BJ (cell line): ENCODE results near the gene NAMPT. TPM values are rescaled to one million over a fixed set of nuclear protein-coding genes. Genes with fewer than 3 reads are reported as not detected.
A peak's percentile ranks its signal among the peaks of the same experiment; 100 is the strongest.

Source experiments
- CTCF ChIA-PET: fragments of 350-600 bp; formaldehyde crosslinking; extraction: SDS; loops from one replicate; lab custom pipeline; 2021; ENCODE audit warnings: antibody characterized with exemption, inconsistent platforms; lab: Yijun Ruan, JAX
- POLR2A ChIA-PET: fragments of 300-600 bp; sonication (Branson Sonifier 250); formaldehyde crosslinking; extraction: SDS; loops from one replicate; lab custom pipeline; 2021; ENCODE audit warnings: antibody characterized with exemption; lab: Charles Lee
- DNase-seq: peaks from one replicate; pipeline ENCODE4 v3.0.0-alpha.2; 2011; ENCODE audit warnings: low read depth
- H3K27me3 ChIP-seq: 2 replicates; pipeline ENCODE4 v1.6.0; 2011; ENCODE audit warnings: low read length; ENCODE audit not compliant: control insufficient read depth, insufficient read depth
- H3K36me3 ChIP-seq: 2 replicates; pipeline ENCODE4 v1.5.1; 2011; ENCODE audit warnings: low read length; ENCODE audit not compliant: control insufficient read depth, insufficient read depth
- H3K4me3 ChIP-seq: 2 replicates; pipeline ENCODE4 v1.5.1; 2011; ENCODE audit warnings: low read depth, mild to moderate bottlenecking, control low read depth, low read length
- polyA plus RNA-seq: library from polyadenylated mRNA; depleted of rRNA; stranded (reverse); fragments of >200 nt; gene quantifications from 2 replicates; pipeline ENCODE4 v1.2.3, GENCODE V29; 2011
- TF ChIP-seq, protein P1 (sequence below): IDR thresholded peaks from 2 replicates; pipeline ENCODE4 v1.5.1; 2011; ENCODE audit warnings: low read depth, mild to moderate bottlenecking, control low read depth, inconsistent platforms, low read length, moderate library complexity; ENCODE audit not compliant: insufficient read depth

NAMPT gene
- polyA plus RNA-seq, 1 experiment = 29.9 TPM

DNA sequence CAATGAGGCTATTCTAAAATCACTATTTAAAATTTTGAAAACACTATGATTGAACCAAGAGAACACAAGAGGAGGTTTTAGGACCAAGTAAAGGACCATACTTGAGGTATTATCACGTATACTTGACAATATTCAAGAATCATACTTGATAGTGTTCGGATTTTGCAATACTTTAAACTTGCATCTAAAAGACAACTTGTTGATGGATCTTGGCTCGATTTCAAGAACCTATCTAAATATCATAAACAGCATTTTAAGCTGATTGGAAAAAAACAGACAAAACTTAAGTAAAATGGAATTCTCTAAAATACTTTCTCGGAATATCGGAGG, 1.3 kb downstream of the NAMPT start:
- POLR2A ChIA-PET = no interaction called here

GRCh38 chr7:106282852-106283251, 1.9 kb downstream of the NAMPT start:
- no peaks in the 10 kb centered on the region for H3K36me3 ChIP-seq
- TF ChIP-seq, protein P1, sequence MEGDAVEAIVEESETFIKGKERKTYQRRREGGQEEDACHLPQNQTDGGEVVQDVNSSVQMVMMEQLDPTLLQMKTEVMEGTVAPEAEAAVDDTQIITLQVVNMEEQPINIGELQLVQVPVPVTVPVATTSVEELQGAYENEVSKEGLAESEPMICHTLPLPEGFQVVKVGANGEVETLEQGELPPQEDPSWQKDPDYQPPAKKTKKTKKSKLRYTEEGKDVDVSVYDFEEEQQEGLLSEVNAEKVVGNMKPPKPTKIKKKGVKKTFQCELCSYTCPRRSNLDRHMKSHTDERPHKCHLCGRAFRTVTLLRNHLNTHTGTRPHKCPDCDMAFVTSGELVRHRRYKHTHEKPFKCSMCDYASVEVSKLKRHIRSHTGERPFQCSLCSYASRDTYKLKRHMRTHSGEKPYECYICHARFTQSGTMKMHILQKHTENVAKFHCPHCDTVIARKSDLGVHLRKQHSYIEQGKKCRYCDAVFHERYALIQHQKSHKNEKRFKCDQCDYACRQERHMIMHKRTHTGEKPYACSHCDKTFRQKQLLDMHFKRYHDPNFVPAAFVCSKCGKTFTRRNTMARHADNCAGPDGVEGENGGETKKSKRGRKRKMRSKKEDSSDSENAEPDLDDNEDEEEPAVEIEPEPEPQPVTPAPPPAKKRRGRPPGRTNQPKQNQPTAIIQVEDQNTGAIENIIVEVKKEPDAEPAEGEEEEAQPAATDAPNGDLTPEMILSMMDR = no peak
- POLR2A ChIA-PET = no interaction called here
- CTCF ChIA-PET = no interaction called here
- H3K4me3 ChIP-seq = peak overlapping the region; percentile 71; the same call in 1 of the 2 replicates
- no peak for DNase-seq
- no peaks in the 10 kb centered on the region for H3K27me3 ChIP-seq

More for the DNA sequence above, 1.3 kb downstream of the NAMPT start:
- Histone ChIP-seq H3K4me3 (peak overlapping the region; percentile 71), H3K27me3 (no peaks in the 10 kb centered on the region), H3K36me3 (no peaks in the 10 kb centered on the region)
- TF ChIP-seq, protein P1 = no peak
- DNase-seq = no peak
- CTCF ChIA-PET = interaction anchor here (1.3 kb wide), 1 partner anchor 357 kb away, joined by 3 read pairs; no protein-coding TSS in a partner anchor

GRCh38 chr7:106282390-106282789, 2.4 kb downstream of the NAMPT start:
- H3K36me3 ChIP-seq = no peaks in the 10 kb centered on the region
- ChIA-PET POLR2A (no interaction called here), CTCF (no interaction called here)
- no peak for DNase-seq
- H3K27me3 ChIP-seq = no peaks in the 10 kb centered on the region
- no peak overlapping the region for H3K4me3 ChIP-seq
- TF ChIP-seq, protein P1 = no peak

DNA sequence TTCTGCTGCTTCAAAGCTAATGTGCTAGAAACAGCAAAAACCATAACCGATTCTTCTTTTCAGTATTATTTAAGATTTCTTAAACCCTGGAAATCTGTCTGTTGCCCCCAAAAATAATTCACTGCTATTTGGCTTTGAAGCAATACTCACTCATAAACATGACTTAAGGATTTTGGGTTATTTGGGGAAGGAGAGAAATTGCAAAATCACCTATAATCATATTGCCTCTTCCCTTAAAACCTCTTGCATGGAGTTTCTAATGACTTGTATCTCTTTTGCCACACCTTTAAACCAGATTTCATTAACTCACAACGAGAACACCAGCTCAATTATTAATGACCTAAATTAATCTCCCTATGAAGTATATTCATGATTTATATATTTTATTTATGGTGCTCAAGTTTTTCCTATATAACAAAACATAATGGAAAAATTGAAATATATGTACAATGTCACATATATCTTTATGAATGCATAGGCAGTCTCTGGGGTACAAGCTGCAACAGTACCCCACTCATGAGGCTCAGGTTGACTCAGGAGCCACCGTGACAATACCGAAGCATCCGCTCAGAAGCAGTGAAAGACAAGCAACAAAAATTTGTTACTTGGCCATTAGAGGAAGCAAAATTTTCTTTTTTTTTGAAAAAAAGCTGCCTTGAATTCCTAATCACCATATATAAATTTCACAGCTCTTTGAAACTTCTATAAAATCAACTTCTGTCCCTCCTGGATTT, 3.0 kb downstream of the NAMPT start:
- ChIA-PET CTCF (interaction anchor here (1.2 kb wide), 1 partner anchor 455 kb away, joined by 3 read pairs; no protein-coding TSS in a partner anchor), POLR2A (no interaction called here)
- TF ChIP-seq, protein P1 = no peak
- no peak for DNase-seq
- Histone ChIP-seq H3K4me3 (no peak overlapping the region), H3K36me3 (no peaks in the 10 kb centered on the region), H3K27me3 (no peaks in the 10 kb centered on the region)

DNA sequence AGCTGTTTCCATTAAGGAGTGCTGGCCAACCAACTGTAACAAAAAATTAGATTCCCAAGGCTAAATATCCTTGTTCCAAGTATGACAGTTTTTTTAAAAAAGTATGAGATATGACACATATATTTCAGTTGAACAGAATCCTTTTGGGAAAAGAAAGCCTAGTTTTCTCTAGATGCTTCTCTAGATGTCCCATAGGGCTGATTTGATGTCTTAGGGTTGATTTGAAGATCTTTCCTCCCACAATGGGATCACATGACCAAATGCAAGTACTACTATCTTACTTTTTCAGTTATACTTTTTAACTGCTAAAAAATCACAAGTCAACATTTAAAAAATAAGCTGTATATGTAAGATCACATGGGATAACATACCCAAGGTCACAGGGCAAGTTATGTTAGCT, 3.7 kb downstream of the NAMPT start:
- CTCF ChIA-PET = interaction anchor here (1.2 kb wide), 1 partner anchor 455 kb away, joined by 3 read pairs; no protein-coding TSS in a partner anchor
- POLR2A ChIA-PET = no interaction called here
- Histone ChIP-seq H3K4me3 (no peak overlapping the region), H3K27me3 (no peaks in the 10 kb centered on the region), H3K36me3 (peaks cover 2% of the 10 kb centered on the region)
- TF ChIP-seq, protein P1 = no peak
- DNase-seq = no peak
